ENCODE results near the gene MAP1S.

GRCh38 chr19:17778251-17778967 is 59.1 kb downstream of the MAP1S start:
- TF ChIP-seq, protein P1, sequence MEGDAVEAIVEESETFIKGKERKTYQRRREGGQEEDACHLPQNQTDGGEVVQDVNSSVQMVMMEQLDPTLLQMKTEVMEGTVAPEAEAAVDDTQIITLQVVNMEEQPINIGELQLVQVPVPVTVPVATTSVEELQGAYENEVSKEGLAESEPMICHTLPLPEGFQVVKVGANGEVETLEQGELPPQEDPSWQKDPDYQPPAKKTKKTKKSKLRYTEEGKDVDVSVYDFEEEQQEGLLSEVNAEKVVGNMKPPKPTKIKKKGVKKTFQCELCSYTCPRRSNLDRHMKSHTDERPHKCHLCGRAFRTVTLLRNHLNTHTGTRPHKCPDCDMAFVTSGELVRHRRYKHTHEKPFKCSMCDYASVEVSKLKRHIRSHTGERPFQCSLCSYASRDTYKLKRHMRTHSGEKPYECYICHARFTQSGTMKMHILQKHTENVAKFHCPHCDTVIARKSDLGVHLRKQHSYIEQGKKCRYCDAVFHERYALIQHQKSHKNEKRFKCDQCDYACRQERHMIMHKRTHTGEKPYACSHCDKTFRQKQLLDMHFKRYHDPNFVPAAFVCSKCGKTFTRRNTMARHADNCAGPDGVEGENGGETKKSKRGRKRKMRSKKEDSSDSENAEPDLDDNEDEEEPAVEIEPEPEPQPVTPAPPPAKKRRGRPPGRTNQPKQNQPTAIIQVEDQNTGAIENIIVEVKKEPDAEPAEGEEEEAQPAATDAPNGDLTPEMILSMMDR (IDR thresholded peaks at IDR 0.05 in 4 of 5, conservative IDR thresholded peaks at IDR 0.05 in 1 of 5): no peak
- no peak for TF ChIP-seq POLR2A (IDR thresholded peaks at IDR 0.05)

Measured in gastrocnemius medialis (tissue), 4 donors.